ENCODE measurements around the gene AQP1. TPM values are rescaled to one million over a fixed set of nuclear protein-coding genes. Genes with fewer than 3 reads are reported as not detected.

Gene AQP1
- polyA plus RNA-seq, 1 donor (not counting 4 experiments of a cell fraction or from before 2014, with no cell fraction given), result 0.07 TPM

GRCh38 chr7:30897770-30898169 is 13.9 kb upstream of the AQP1 start:
- H3K9me3 ChIP-seq (ENCODE audit: control insufficient read depth, low read depth, low read length), result no peaks in the 10 kb centered on the region
- DNase-seq (ENCODE audit: low read depth, low spot score) (no peak), FAIRE-seq (no peak)
- H3K79me2 ChIP-seq (ENCODE audit: control insufficient read depth, insufficient read depth, low read length), result no peaks in the 10 kb centered on the region
- H3K9ac ChIP-seq (ENCODE audit: control insufficient read depth, extremely low read depth, insufficient read depth, low read length), result no peak overlapping the region
- dilution Hi-C loops (cut with MboI; ENCODE audit: extremely low pct_ligation_motif_present, low sequenced_read_pairs), result no loop called here
- H3K4me3 ChIP-seq (ENCODE audit: control insufficient read depth in 2 of 3, extremely low read depth in 1 of 3, insufficient read depth in 2 of 3, low read depth in 1 of 3, low read length in 3 of 3), result no peak overlapping the region
- H3K27me3 ChIP-seq (ENCODE audit: control insufficient read depth, extremely low read depth, insufficient read depth, low read length), result peaks cover 14% of the 10 kb centered on the region
- no peak for TF ChIP-seq CTCF (optimal IDR thresholded peaks at IDR 0.05 in 1 of 3, IDR thresholded peaks at IDR 0.05 in 1 of 3, conservative IDR thresholded peaks at IDR 0.05 in 1 of 3; ENCODE audit: extremely low read depth in 1 of 3, insufficient read depth in 2 of 3, low read length in 3 of 3)
- no peak for TF ChIP-seq EZH2 (IDR thresholded peaks at IDR 0.05; ENCODE audit: low read length)
- no peak overlapping the region for H3K4me2 ChIP-seq (ENCODE audit: control insufficient read depth, extremely low read depth, insufficient read depth, low read depth, low read length)
- no peaks in the 10 kb centered on the region for H3K4me1 ChIP-seq (ENCODE audit: control insufficient read depth, extremely low read depth, insufficient read depth, low read length)
- no peaks in the 10 kb centered on the region for H4K20me1 ChIP-seq (ENCODE audit: control insufficient read depth, extremely low read depth, insufficient read depth, low read length)
- no peak overlapping the region for H2AFZ ChIP-seq (ENCODE audit: control insufficient read depth, low read length)
- H3K36me3 ChIP-seq (ENCODE audit: control insufficient read depth in 2 of 2, extremely low read depth in 1 of 2, insufficient read depth in 2 of 2, low read length in 2 of 2), result no peaks in the 10 kb centered on the region
- H3K9me1 ChIP-seq (ENCODE audit: control insufficient read depth, extremely low read depth, insufficient read depth, low read length), result no peaks in the 10 kb centered on the region
- H3K27ac ChIP-seq (ENCODE audit: control insufficient read depth, insufficient read depth, low read length), result no peak overlapping the region

DNA sequence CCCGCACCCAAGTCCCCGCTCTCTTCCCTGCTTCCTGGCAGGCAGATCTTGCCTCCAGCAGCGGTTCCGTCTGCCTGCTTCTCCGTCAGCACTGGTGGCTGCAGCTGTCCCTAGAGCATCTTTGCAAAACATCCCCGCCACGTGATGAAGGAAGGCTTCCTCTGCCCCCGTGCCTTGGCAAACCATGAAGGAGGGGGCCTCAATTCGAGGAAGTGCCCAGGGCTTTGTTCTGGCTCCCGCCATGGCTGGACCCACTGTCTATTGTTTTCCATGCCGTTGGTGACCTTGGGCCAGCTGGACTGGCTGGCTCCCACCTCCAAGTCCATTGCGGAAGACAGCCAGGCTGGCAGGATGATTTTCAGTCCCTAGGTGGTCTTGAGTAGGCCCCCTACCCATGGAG is 13.2 kb upstream of the AQP1 start:
- no peaks in the 10 kb centered on the region for H3K9me3 ChIP-seq (ENCODE audit: control insufficient read depth, low read depth, low read length)
- no peaks in the 10 kb centered on the region for H3K4me1 ChIP-seq (ENCODE audit: control insufficient read depth, extremely low read depth, insufficient read depth, low read length)
- FAIRE-seq (no peak), DNase-seq (ENCODE audit: low read depth, low spot score) (no peak)
- no peaks in the 10 kb centered on the region for H3K79me2 ChIP-seq (ENCODE audit: control insufficient read depth, insufficient read depth, low read length)
- H3K27ac ChIP-seq (ENCODE audit: control insufficient read depth, insufficient read depth, low read length), result no peak overlapping the region
- H3K27me3 ChIP-seq (ENCODE audit: control insufficient read depth, extremely low read depth, insufficient read depth, low read length), result peaks cover 9% of the 10 kb centered on the region
- H3K9me1 ChIP-seq (ENCODE audit: control insufficient read depth, extremely low read depth, insufficient read depth, low read length), result no peaks in the 10 kb centered on the region
- no peak overlapping the region for H3K4me2 ChIP-seq (ENCODE audit: control insufficient read depth, extremely low read depth, insufficient read depth, low read depth, low read length)
- H3K36me3 ChIP-seq (ENCODE audit: control insufficient read depth in 2 of 2, extremely low read depth in 1 of 2, insufficient read depth in 2 of 2, low read length in 2 of 2), result no peaks in the 10 kb centered on the region
- dilution Hi-C loops (cut with MboI; ENCODE audit: extremely low pct_ligation_motif_present, low sequenced_read_pairs), result no loop called here
- H3K4me3 ChIP-seq (ENCODE audit: control insufficient read depth in 2 of 3, extremely low read depth in 1 of 3, insufficient read depth in 2 of 3, low read depth in 1 of 3, low read length in 3 of 3), result no peak overlapping the region
- no peak overlapping the region for H3K9ac ChIP-seq (ENCODE audit: control insufficient read depth, extremely low read depth, insufficient read depth, low read length)
- no peak overlapping the region for H2AFZ ChIP-seq (ENCODE audit: control insufficient read depth, low read length)
- no peaks in the 10 kb centered on the region for H4K20me1 ChIP-seq (ENCODE audit: control insufficient read depth, extremely low read depth, insufficient read depth, low read length)
- TF ChIP-seq EZH2 (IDR thresholded peaks at IDR 0.05; ENCODE audit: low read length) (no peak), CTCF (optimal IDR thresholded peaks at IDR 0.05 in 1 of 3, IDR thresholded peaks at IDR 0.05 in 1 of 3, conservative IDR thresholded peaks at IDR 0.05 in 1 of 3; ENCODE audit: extremely low read depth in 1 of 3, insufficient read depth in 2 of 3, low read length in 3 of 3) (no peak)
